Fibroblast of lung (primary cell): Measurements from ENCODE around the gene TRAM2. TPM values are rescaled to one million over a fixed set of nuclear protein-coding genes. Genes with fewer than 3 reads are reported as not detected.

Experiments used
- DNase-seq, 2 donors: peaks; one replicate each; pipeline versions ENCODE4 v3.0.0 to v3.0.0-alpha.2; 2010; ENCODE audit warnings: low read depth in 2 of 2
- H2AFZ ChIP-seq: 2 replicates; pipeline ENCODE4 v1.5.1; 2012; ENCODE audit warnings: low read length, control low read depth, inconsistent platforms
- H3K27ac ChIP-seq: 2 replicates; pipeline ENCODE4 v1.5.1; 2011; ENCODE audit warnings: low read length, control low read depth; ENCODE audit not compliant: insufficient read depth
- H3K27me3 ChIP-seq: 2 replicates; pipeline ENCODE4 v1.5.1; 2011; ENCODE audit warnings: mild to moderate bottlenecking, low read length; ENCODE audit not compliant: control insufficient read depth, insufficient read depth
- H3K36me3 ChIP-seq: 2 replicates; pipeline ENCODE4 v1.5.1; 2011; ENCODE audit warnings: low read length; ENCODE audit not compliant: control insufficient read depth, insufficient read depth
- H3K4me1 ChIP-seq: 2 replicates; pipeline ENCODE4 v1.5.1; 2011; ENCODE audit warnings: low read length; ENCODE audit not compliant: control insufficient read depth, insufficient read depth; ENCODE audit errors: extremely low read depth
- H3K4me2 ChIP-seq: 2 replicates; pipeline ENCODE4 v1.5.1; 2011; ENCODE audit warnings: low read length, control low read depth; ENCODE audit not compliant: insufficient read depth; ENCODE audit errors: extremely low read depth
- H3K4me3 ChIP-seq, 4 experiments: fragments of 200-600 bp in 1 of 4; sonication (generic) in 1 of 4; replicated peaks in 1 of 4; 2 replicates each; pipeline ENCODE4 v1.5.1; 2011 to 2016; ENCODE audit warnings: low read length in 4 of 4, low read depth in 3 of 4, mild to moderate bottlenecking in 3 of 4, control low read depth in 2 of 4, inconsistent platforms in 1 of 4, mixed read lengths in 1 of 4; ENCODE audit not compliant: insufficient read depth in 1 of 4; ENCODE audit errors: control extremely low read depth in 1 of 4
- H3K79me2 ChIP-seq: 2 replicates; pipeline ENCODE4 v1.5.1; 2012; ENCODE audit warnings: mild to moderate bottlenecking, low read length, inconsistent platforms; ENCODE audit not compliant: control insufficient read depth, insufficient read depth
- H3K9ac ChIP-seq: 2 replicates; pipeline ENCODE4 v1.5.1; 2011; ENCODE audit warnings: mild to moderate bottlenecking, low read length, control low read depth; ENCODE audit not compliant: insufficient read depth
- H3K9me3 ChIP-seq: 2 replicates; pipeline ENCODE4 v1.5.1; 2012; ENCODE audit warnings: low read depth, low read length; ENCODE audit not compliant: control insufficient read depth, insufficient read depth
- H4K20me1 ChIP-seq: 2 replicates; pipeline ENCODE4 v1.5.1; 2011; ENCODE audit warnings: low read length; ENCODE audit not compliant: control insufficient read depth, insufficient read depth; ENCODE audit errors: extremely low read depth
- CTCF ChIP-seq, 2 donors: IDR thresholded peaks in 1 of 2; conservative IDR thresholded peaks in 1 of 2; 1 replicate in 1 of 2; 2 replicates in 1 of 2; pipeline ENCODE4 v1.5.1; 2011 to 2012; ENCODE audit warnings: low read length in 2 of 2, control low read depth in 1 of 2, inconsistent platforms in 1 of 2, low read depth in 1 of 2, mild to moderate bottlenecking in 1 of 2
- EZH2 ChIP-seq: IDR thresholded peaks from 2 replicates; pipeline ENCODE4 v1.5.1; 2012; ENCODE audit warnings: low read length, control low read depth, mild to moderate bottlenecking; ENCODE audit errors: missing control alignments
- polyA plus RNA-seq, 2 donors: library from polyadenylated mRNA; depleted of rRNA in 1 of 2; stranded (reverse) in 1 of 2; unstranded in 1 of 2; fragments of >200 nt; gene quantifications; 2 replicates each; pipeline ENCODE4 v1.2.1, GENCODE V29; 2011 to 2012; ENCODE audit warnings: missing spikeins in 1 of 2
- total RNA-seq: library from RNA; depleted of rRNA; stranded (reverse); fragments of >200 nt; gene quantifications from 2 replicates; pipeline ENCODE4 v1.2.1, GENCODE V29; 2014

TRAM2 gene
- total and polyA plus RNA-seq, 2 donors (not counting 1 experiment from before 2014, with no cell fraction given): 131 to 252 TPM

GRCh38 chr6:52549428-52549827 lies 27.4 kb downstream of the TRAM2 start:
- H2AFZ ChIP-seq: no peak overlapping the region

GRCh38 chr6:52548999-52549398 lies 27.9 kb downstream of the TRAM2 start:
- Histone ChIP-seq H4K20me1 (no peaks in the 10 kb centered on the region), H3K4me1 (peaks cover 77% of the 10 kb centered on the region), H3K4me3 (no peak overlapping the region), H3K4me2 (no peak overlapping the region), H3K27ac (no peak overlapping the region), H3K36me3 (peaks cover 5% of the 10 kb centered on the region), H3K9me3 (no peaks in the 10 kb centered on the region), H3K27me3 (no peaks in the 10 kb centered on the region), H2AFZ (no peak overlapping the region), H3K9ac (no peak overlapping the region), H3K79me2 (peaks cover 100% of the 10 kb centered on the region)
- DNase-seq: no peak
- no peak for TF ChIP-seq EZH2
- no peak for TF ChIP-seq CTCF (conservative IDR thresholded peaks at IDR 0.05 in 1 of 2, IDR thresholded peaks at IDR 0.05 in 1 of 2; ENCODE audit: low read depth in 1 of 2, low read length in 2 of 2)

More at GRCh38 chr6:52549428-52549827, 27.4 kb downstream of the TRAM2 start:
- DNase-seq: no peak
- no peak for TF ChIP-seq CTCF (conservative IDR thresholded peaks at IDR 0.05 in 1 of 2, IDR thresholded peaks at IDR 0.05 in 1 of 2; ENCODE audit: low read depth in 1 of 2, low read length in 2 of 2)
- no peak for TF ChIP-seq EZH2
- Histone ChIP-seq H3K4me2 (no peak overlapping the region), H3K79me2 (peaks cover 100% of the 10 kb centered on the region), H3K4me1 (peaks cover 75% of the 10 kb centered on the region), H4K20me1 (no peaks in the 10 kb centered on the region), H3K36me3 (peaks cover 5% of the 10 kb centered on the region), H3K9me3 (no peaks in the 10 kb centered on the region), H3K27ac (no peak overlapping the region), H3K4me3 (no peak overlapping the region), H3K27me3 (no peaks in the 10 kb centered on the region), H3K9ac (no peak overlapping the region)

- Histone ChIP-seq H3K27ac (peak overlapping the region; percentile 82), H2AFZ (no peak overlapping the region), H3K27me3 (no peaks in the 10 kb centered on the region), H3K4me1 (peaks cover 76% of the 10 kb centered on the region), H3K36me3 (peaks cover 5% of the 10 kb centered on the region), H3K9ac (no peak overlapping the region), H3K79me2 (peaks cover 100% of the 10 kb centered on the region), H3K9me3 (no peaks in the 10 kb centered on the region), H4K20me1 (no peaks in the 10 kb centered on the region), H3K4me2 (no peak overlapping the region), H3K4me3 (no peak overlapping the region)
- TF ChIP-seq EZH2 (no peak), CTCF (conservative IDR thresholded peaks at IDR 0.05 in 1 of 2, IDR thresholded peaks at IDR 0.05 in 1 of 2; ENCODE audit: low read depth in 1 of 2, low read length in 2 of 2) (no peak)
- DNase-seq: peak in 1 of 2 donors; percentile 40
These were observed 28.5 kb downstream of the TRAM2 start for GRCh38 chr6:52548353-52548713.
